Suprapubic skin (tissue), 3 donors: ENCODE measurements around the gene ADAM11.

ENCODE experiments used
- EP300 ChIP-seq: sonication (generic); formaldehyde crosslinking; IDR thresholded peaks from one replicate; pipeline ENCODE4 v1.6.1; 2017; ENCODE audit warnings: antibody characterized with exemption
- TF ChIP-seq, protein P1 (sequence below), 2 donors: fragments of 200-600 bp in 1 of 2; fragments of 450-650 bp in 1 of 2; sonication (generic) in 1 of 2; IDR thresholded peaks; one replicate each; pipeline ENCODE4 v1.5.1; 2016 to 2019; ENCODE audit warnings: antibody characterized with exemption in 2 of 2, mild to moderate bottlenecking in 1 of 2, moderate library complexity in 1 of 2

DNA sequence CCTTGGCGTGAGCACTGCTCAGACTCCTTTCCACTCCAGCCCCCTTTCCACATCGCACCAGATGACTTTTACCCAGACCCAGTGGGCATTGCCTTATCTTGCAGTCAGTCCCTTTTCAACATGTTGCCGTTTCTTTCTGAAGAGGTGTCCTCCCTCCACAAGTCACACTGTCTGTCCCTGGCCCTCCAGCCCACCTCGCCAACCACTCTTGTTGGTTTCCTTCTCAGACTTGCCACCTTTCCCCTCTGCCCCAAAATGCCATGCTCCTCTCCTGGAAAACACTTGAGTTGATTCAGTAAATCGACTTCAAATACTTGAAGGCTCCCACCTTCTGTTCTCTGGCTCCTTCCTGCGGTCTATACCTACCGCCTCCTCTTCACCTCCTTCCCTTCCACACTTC, 7.5 kb upstream of the ADAM11 start:
- TF ChIP-seq, protein P1, sequence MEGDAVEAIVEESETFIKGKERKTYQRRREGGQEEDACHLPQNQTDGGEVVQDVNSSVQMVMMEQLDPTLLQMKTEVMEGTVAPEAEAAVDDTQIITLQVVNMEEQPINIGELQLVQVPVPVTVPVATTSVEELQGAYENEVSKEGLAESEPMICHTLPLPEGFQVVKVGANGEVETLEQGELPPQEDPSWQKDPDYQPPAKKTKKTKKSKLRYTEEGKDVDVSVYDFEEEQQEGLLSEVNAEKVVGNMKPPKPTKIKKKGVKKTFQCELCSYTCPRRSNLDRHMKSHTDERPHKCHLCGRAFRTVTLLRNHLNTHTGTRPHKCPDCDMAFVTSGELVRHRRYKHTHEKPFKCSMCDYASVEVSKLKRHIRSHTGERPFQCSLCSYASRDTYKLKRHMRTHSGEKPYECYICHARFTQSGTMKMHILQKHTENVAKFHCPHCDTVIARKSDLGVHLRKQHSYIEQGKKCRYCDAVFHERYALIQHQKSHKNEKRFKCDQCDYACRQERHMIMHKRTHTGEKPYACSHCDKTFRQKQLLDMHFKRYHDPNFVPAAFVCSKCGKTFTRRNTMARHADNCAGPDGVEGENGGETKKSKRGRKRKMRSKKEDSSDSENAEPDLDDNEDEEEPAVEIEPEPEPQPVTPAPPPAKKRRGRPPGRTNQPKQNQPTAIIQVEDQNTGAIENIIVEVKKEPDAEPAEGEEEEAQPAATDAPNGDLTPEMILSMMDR (IDR thresholded peaks at IDR 0.05), result no peak
- no peak for TF ChIP-seq EP300
